ENCODE data around the gene PDE1C.

DNA sequence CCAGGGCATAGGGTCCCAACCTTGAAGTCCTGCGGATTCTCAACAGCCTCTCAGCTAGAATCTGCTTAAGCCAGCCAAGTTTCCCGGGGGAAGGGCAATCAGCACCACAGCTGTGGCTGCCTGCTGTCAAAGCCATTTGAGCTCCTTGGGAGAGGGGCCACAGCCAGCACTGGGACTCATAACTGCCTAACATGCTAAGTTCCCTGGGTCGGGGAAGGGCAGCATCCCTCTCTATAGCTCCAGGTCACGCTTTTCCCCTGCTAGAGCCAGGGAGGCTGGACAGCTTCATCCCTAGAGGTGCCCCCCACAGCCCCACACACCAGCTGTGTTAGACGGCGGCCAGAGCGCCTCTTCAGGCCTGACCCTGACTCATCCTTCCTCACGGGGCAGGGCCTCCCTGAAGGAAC lies 49.6 kb upstream of the PDE1C start:
- TF ChIP-seq, protein P1, sequence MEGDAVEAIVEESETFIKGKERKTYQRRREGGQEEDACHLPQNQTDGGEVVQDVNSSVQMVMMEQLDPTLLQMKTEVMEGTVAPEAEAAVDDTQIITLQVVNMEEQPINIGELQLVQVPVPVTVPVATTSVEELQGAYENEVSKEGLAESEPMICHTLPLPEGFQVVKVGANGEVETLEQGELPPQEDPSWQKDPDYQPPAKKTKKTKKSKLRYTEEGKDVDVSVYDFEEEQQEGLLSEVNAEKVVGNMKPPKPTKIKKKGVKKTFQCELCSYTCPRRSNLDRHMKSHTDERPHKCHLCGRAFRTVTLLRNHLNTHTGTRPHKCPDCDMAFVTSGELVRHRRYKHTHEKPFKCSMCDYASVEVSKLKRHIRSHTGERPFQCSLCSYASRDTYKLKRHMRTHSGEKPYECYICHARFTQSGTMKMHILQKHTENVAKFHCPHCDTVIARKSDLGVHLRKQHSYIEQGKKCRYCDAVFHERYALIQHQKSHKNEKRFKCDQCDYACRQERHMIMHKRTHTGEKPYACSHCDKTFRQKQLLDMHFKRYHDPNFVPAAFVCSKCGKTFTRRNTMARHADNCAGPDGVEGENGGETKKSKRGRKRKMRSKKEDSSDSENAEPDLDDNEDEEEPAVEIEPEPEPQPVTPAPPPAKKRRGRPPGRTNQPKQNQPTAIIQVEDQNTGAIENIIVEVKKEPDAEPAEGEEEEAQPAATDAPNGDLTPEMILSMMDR (conservative IDR thresholded peaks at IDR 0.05) = no peak
- TF ChIP-seq ZFX (IDR thresholded peaks at IDR 0.05) = no peak
